Breast epithelium (tissue), 4 donors: ENCODE measurements around the gene CISH. TPM values are rescaled to one million over a fixed set of nuclear protein-coding genes. Genes with fewer than 3 reads are reported as not detected.

Experiments
- DNase-seq, 2 donors: peaks; one replicate each; pipeline ENCODE4 v3.0.0-alpha.2; 2019; ENCODE audit warnings: low spot score in 2 of 2
- H3K27ac ChIP-seq, 2 donors: fragments of 200-600 bp; sonication (generic) in 1 of 2; one replicate each; pipeline ENCODE4 v1.5.1; 2016 to 2019; ENCODE audit warnings: mild to moderate bottlenecking in 1 of 2
- H3K27me3 ChIP-seq, 2 donors: fragments of 200-600 bp; sonication (generic) in 1 of 2; one replicate each; pipeline versions ENCODE4 v1.5.1 to v1.6.0; 2017 to 2019; ENCODE audit warnings: control low read depth in 1 of 2, mild to moderate bottlenecking in 1 of 2
- H3K36me3 ChIP-seq: fragments of 200-600 bp; one replicate; pipeline ENCODE4 v1.5.1; 2019
- H3K4me1 ChIP-seq, 2 donors: fragments of 200-600 bp; sonication (generic); one replicate each; pipeline ENCODE4 v1.5.1; 2016 to 2019; ENCODE audit warnings: control low read depth in 1 of 2
- H3K4me3 ChIP-seq, 3 donors: fragments of 200-600 bp; sonication (generic); 1 replicate in 2 of 3; 2 replicates in 1 of 3; pipeline ENCODE4 v1.5.1; 2016 to 2019; ENCODE audit warnings: mild to moderate bottlenecking in 3 of 3, moderate library complexity in 2 of 3
- H3K9me3 ChIP-seq, 2 donors: fragments of 200-600 bp; sonication (generic) in 1 of 2; one replicate each; pipeline ENCODE4 v1.5.1; 2016 to 2019; ENCODE audit warnings: control low read depth in 1 of 2
- POLR2A ChIP-seq: fragments of 450-650 bp; IDR thresholded peaks from one replicate; pipeline ENCODE4 v1.6.1; 2016; ENCODE audit warnings: antibody characterized with exemption, mild to moderate bottlenecking, moderate library complexity
- POLR2AphosphoS5 ChIP-seq, 3 donors: sonication (generic); formaldehyde crosslinking; IDR thresholded peaks; one replicate each; pipeline ENCODE4 v1.6.1; 2017; ENCODE audit warnings: antibody characterized with exemption in 3 of 3
- intact Hi-C: fragments of 100-400 bp; cut with DNase I; formaldehyde crosslinking; loops from one replicate; pipeline ENCODE4 v1.15.1; 2023; ENCODE audit warnings: low total_unique reads
- total RNA-seq, 3 donors: library from RNA; depleted of rRNA; stranded (reverse); fragments of >200 nt; gene quantifications; one replicate each; pipeline ENCODE4 v1.1.0, GENCODE V29; 2016
- TF ChIP-seq, protein P1 (sequence below), 3 donors: fragments of 450-650 bp; IDR thresholded peaks; one replicate each; pipeline ENCODE4 v1.5.1; 2016 to 2017; ENCODE audit warnings: antibody characterized with exemption in 3 of 3, mild to moderate bottlenecking in 3 of 3, moderate library complexity in 3 of 3

Gene CISH
- total RNA-seq, 3 donors from 2014 or later = 5.4 to 29.6 (median 17.4) TPM

DNA sequence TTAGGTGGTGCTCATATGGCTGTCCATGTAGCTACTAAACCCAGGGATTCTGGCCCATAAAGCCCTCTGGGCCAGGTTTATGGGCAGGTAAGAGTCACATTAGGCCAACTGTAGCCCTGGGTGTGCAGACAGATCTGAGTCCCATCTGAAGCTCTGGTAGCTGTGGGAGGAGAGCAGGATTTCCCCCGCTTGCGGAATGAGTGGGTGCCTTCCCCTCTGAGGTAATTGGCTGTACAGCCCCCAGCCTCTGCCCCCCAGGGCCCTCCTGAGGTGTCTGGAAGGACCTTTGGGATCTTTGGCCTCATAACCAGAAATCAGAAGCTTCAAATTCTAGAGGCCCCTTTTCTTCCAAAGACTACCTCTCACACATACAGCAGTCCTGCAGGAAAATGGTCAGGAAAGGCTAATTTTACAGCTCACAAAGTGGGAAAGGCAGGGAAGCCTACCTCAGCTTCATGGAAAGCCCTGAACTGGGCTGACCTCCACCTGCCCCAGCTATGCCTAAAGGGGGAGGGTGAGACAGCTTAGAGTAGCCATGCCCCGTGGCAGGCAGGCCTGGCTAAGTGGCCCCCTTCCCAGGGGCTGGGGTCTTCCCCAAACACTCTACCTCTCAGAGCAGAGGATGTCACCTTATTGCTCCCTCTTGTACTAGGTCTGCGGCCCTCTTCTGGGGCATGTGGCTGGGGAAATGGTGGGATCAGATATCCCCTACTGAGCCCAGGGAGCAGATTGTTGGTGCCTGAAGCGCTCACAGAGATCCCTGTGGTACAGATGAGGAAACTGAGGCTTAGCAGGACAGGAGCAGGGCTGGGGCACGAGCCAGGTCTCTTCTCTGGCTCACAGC is 25.4 kb downstream of the CISH start:
- intact Hi-C loops = no loop called here
- Histone ChIP-seq H3K4me1 (no peaks in the 10 kb centered on the region), H3K36me3 (no peaks in the 10 kb centered on the region), H3K27ac (peak overlapping the region; percentile 56), H3K4me3 (no peak overlapping the region), H3K9me3 (no peaks in the 10 kb centered on the region), H3K27me3 (no peaks in the 10 kb centered on the region)
- no peak for DNase-seq
- TF ChIP-seq, protein P1, sequence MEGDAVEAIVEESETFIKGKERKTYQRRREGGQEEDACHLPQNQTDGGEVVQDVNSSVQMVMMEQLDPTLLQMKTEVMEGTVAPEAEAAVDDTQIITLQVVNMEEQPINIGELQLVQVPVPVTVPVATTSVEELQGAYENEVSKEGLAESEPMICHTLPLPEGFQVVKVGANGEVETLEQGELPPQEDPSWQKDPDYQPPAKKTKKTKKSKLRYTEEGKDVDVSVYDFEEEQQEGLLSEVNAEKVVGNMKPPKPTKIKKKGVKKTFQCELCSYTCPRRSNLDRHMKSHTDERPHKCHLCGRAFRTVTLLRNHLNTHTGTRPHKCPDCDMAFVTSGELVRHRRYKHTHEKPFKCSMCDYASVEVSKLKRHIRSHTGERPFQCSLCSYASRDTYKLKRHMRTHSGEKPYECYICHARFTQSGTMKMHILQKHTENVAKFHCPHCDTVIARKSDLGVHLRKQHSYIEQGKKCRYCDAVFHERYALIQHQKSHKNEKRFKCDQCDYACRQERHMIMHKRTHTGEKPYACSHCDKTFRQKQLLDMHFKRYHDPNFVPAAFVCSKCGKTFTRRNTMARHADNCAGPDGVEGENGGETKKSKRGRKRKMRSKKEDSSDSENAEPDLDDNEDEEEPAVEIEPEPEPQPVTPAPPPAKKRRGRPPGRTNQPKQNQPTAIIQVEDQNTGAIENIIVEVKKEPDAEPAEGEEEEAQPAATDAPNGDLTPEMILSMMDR (IDR thresholded peaks at IDR 0.05) = no peak
- TF ChIP-seq POLR2AphosphoS5 (IDR thresholded peaks at IDR 0.05) (no peak), POLR2A (no peak)

DNA sequence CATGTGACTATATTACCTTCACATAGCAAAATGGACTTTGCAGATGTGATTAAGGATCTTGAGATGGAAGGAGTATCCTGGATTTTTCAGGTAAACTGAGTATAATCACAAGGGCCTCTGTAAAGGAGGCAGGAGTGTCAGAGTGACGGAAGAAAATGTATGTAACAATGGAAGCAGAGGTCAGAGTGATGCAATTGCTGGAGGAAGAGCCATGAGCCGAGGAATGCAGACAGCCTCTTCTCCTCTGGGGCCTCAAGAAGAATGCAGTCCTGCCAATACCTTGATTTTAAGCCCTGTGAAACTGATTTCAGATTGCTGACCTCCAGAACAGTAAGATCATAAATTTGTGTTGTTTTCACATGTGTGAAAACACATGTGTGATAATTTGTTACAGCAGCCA is 27.2 kb downstream of the CISH start:
- TF ChIP-seq POLR2A = no peak
- TF ChIP-seq POLR2AphosphoS5 (IDR thresholded peaks at IDR 0.05) = no peak
- TF ChIP-seq, protein P1 (IDR thresholded peaks at IDR 0.05) = no peak
- DNase-seq = no peak
- Histone ChIP-seq H3K27me3 (no peaks in the 10 kb centered on the region), H3K9me3 (no peaks in the 10 kb centered on the region), H3K36me3 (no peaks in the 10 kb centered on the region), H3K4me3 (no peak overlapping the region), H3K27ac (peak overlapping the region; percentile 56 to 83), H3K4me1 (no peaks in the 10 kb centered on the region)
- intact Hi-C loops = no loop called here

DNA sequence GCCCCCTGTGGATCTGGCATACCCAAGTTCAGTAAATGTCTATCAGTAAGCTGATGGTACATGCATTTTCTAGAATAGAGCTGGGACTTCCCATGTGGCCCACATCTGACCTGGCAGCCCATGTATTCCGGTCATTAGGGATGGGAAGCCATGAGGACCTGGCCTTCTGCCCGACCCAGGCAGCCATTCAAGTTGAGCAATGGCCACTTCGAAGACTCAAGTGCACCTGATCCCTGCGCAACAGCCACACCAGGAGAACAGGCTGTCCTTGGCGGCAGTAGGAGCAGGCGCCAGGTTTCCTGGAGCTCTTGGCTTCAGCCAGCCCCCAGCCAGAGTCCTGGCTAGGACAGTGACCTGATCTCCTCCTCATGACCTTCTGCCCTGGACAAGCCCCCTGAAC is 27.7 kb downstream of the CISH start:
- intact Hi-C loops = no loop called here
- no peaks in the 10 kb centered on the region for H3K27me3 ChIP-seq
- TF ChIP-seq, protein P1 (IDR thresholded peaks at IDR 0.05) = no peak
- TF ChIP-seq POLR2AphosphoS5 (IDR thresholded peaks at IDR 0.05) = peak; percentile 84 to 99 (median 93)
- no peaks in the 10 kb centered on the region for H3K4me1 ChIP-seq
- peak overlapping the region; percentile 56 to 83 for H3K27ac ChIP-seq
- H3K4me3 ChIP-seq = no peak overlapping the region
- H3K36me3 ChIP-seq = no peaks in the 10 kb centered on the region
- no peaks in the 10 kb centered on the region for H3K9me3 ChIP-seq
- DNase-seq = peak in 1 of 2 donors; percentile 87

DNA sequence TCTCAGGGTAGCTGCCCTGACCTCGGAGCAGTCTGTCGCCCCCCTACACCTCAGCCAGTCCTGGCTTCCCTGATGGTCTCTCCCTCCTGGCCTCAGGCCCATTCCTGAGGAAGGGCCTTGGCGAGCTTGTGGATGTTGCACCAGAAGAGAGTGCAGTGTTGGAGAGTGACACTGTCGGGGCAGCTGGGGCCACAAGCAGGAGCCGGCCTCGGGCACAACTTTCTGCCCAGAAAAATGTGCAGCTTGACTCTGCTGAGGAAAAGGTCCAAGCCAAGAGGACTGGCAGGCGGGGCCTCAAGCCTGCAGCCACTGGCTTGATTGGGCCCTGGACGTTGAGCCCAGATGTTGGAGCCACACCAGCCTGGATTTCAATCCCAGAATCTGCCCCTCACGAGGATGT is 29.5 kb downstream of the CISH start:
- intact Hi-C loops = no loop called here
- H3K27ac ChIP-seq = peak overlapping the region in 1 of 2 donors; percentile 83
- H3K4me3 ChIP-seq = no peak overlapping the region
- no peaks in the 10 kb centered on the region for H3K36me3 ChIP-seq
- no peaks in the 10 kb centered on the region for H3K4me1 ChIP-seq
- no peaks in the 10 kb centered on the region for H3K9me3 ChIP-seq
- no peak for DNase-seq
- no peaks in the 10 kb centered on the region for H3K27me3 ChIP-seq
- no peak for TF ChIP-seq POLR2A
- TF ChIP-seq POLR2AphosphoS5 (IDR thresholded peaks at IDR 0.05) = no peak
- TF ChIP-seq, protein P1 (IDR thresholded peaks at IDR 0.05) = no peak

DNA sequence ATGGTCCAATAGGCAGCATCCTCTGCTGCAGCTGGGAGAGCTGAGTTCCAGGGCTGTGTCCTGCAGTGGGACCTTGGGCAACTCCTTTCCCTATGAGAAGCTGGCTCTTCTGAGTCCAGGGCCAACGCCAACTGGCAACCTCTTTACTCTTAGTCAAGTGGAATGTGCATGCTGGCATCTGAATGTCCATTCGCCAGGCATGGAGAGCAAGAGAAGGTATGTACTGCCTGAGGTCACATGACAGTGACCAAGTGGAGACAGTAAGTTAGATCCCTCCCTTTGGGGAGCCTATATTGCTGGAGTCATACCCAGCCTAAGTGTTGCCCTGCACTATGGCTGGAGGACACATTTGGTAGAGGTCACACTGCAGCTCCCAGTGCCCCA is 30.1 kb downstream of the CISH start:
- Histone ChIP-seq H3K27ac (no peak overlapping the region), H3K36me3 (no peaks in the 10 kb centered on the region), H3K4me3 (no peak overlapping the region), H3K4me1 (no peaks in the 10 kb centered on the region), H3K27me3 (no peaks in the 10 kb centered on the region), H3K9me3 (no peaks in the 10 kb centered on the region)
- no peak for DNase-seq
- no peak for TF ChIP-seq POLR2A
- no peak for TF ChIP-seq POLR2AphosphoS5 (IDR thresholded peaks at IDR 0.05)
- TF ChIP-seq, protein P1 (IDR thresholded peaks at IDR 0.05) = no peak
- intact Hi-C loops = no loop called here
